AG10803 (cell line): ENCODE results near the gene MCOLN2.

ENCODE experiments used
- DNase-seq: peaks from one replicate; pipeline ENCODE4 v3.0.0; 2010; ENCODE audit warnings: low read depth
- H3K4me3 ChIP-seq: 2 replicates; pipeline ENCODE4 v1.5.1; 2011; ENCODE audit warnings: mild to moderate bottlenecking, low read length, control low read depth
- TF ChIP-seq, protein P1 (sequence below): conservative IDR thresholded peaks from 2 replicates; pipeline ENCODE4 v1.5.1; 2011; ENCODE audit warnings: mild to moderate bottlenecking, low read length, control low read depth, inconsistent platforms

MCOLN2 gene

GRCh38 chr1:84996846-84997666 lies at the start of gene MCOLN2:
Gene MCOLN2, minus strand, starts transcription at chr1:84997113. Its CDS starts 241 bp downstream, at chr1:84996872.
- H3K4me3 ChIP-seq, result peak within 1 kb of the TSS; percentile 62
- TF ChIP-seq, protein P1, sequence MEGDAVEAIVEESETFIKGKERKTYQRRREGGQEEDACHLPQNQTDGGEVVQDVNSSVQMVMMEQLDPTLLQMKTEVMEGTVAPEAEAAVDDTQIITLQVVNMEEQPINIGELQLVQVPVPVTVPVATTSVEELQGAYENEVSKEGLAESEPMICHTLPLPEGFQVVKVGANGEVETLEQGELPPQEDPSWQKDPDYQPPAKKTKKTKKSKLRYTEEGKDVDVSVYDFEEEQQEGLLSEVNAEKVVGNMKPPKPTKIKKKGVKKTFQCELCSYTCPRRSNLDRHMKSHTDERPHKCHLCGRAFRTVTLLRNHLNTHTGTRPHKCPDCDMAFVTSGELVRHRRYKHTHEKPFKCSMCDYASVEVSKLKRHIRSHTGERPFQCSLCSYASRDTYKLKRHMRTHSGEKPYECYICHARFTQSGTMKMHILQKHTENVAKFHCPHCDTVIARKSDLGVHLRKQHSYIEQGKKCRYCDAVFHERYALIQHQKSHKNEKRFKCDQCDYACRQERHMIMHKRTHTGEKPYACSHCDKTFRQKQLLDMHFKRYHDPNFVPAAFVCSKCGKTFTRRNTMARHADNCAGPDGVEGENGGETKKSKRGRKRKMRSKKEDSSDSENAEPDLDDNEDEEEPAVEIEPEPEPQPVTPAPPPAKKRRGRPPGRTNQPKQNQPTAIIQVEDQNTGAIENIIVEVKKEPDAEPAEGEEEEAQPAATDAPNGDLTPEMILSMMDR, result no peak
- DNase-seq, result peak; percentile 7

GRCh38 chr1:85042413-85042812 lies 45.5 kb upstream of the MCOLN2 start:
- DNase-seq, result no peak
- TF ChIP-seq, protein P1, result no peak
- H3K4me3 ChIP-seq, result no peak overlapping the region

- H3K4me3 ChIP-seq, result no peak overlapping the region
- no peak for DNase-seq
- TF ChIP-seq, protein P1, result no peak
Observed at GRCh38 chr1:85041793-85042192, 44.9 kb upstream of the MCOLN2 start.

DNA sequence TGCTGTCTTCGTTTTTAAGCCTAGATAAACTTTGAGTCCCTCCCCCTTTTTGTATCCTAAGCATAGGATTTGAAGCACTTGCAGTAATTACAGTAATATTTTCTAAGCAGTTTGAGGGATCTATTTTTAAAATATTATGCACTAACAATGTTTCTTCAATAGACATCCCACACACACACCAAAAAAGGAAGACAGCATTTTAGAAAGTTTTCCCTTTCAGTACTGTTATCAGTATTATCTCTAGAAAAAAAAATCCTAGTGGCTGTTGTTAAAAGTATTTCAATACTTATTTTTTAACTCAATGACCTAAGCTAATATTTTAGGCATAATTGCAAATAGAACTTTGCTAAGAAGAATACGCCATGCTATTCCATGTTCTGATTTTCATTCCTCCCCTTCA lies 36.3 kb upstream of the MCOLN2 start:
- no peak overlapping the region for H3K4me3 ChIP-seq
- DNase-seq, result no peak
- TF ChIP-seq, protein P1, result no peak

GRCh38 chr1:85030536-85030935 lies 33.6 kb upstream of the MCOLN2 start:
- no peak overlapping the region for H3K4me3 ChIP-seq
- TF ChIP-seq, protein P1, result no peak
- no peak for DNase-seq

DNA sequence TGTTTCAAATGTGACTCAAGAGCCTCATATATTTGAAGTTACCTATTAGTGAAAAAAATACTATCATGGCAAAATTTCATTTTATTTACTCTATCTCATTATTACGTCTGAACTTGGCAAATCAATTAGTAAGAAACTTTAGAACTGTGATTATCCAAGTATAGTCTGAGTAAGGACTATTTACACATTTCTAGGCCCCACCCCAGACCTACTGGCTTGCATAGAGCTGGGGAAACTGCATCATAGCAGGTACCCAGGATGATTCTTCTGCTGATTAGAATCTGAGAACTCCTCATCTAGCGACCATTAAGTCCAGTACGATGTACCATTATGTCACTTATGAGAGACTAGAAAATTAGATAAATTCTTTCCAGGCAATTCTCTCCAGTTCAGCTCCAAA lies 31.2 kb upstream of the MCOLN2 start:
- DNase-seq, result no peak
- TF ChIP-seq, protein P1, result no peak
- H3K4me3 ChIP-seq, result no peak overlapping the region
